Body of pancreas (tissue), 4 donors: ENCODE measurements around the gene IDH2. TPM values are rescaled to one million over a fixed set of nuclear protein-coding genes. Genes with fewer than 3 reads are reported as not detected.

Experiments used
- ATAC-seq: fragments of 150-250 bp; one replicate; pipeline ENCODE4 v1.9.1; 2016
- DNase-seq, 4 donors: peaks; one replicate each; pipeline ENCODE4 v3.0.0-alpha.2; 2019
- H3K27ac ChIP-seq, 4 donors: fragments of 200-600 bp; sonication (generic); 1 replicate in 3 of 4; 2 replicates in 1 of 4; pipeline versions ENCODE4 v1.5.1 to v1.6.1; 2016 to 2019; ENCODE audit warnings: mild to moderate bottlenecking in 1 of 4, mixed read lengths in 1 of 4, moderate library complexity in 1 of 4
- H3K27me3 ChIP-seq, 2 donors: fragments of 200-600 bp; sonication (generic); one replicate each; pipeline ENCODE4 v1.6.0; 2016; ENCODE audit warnings: mild to moderate bottlenecking in 1 of 2
- H3K36me3 ChIP-seq, 2 donors: fragments of 200-600 bp; sonication (generic); replicated peaks in 1 of 2; 2 replicates each; pipeline ENCODE4 v1.5.1; 2016; ENCODE audit warnings: low read depth in 2 of 2; ENCODE audit not compliant: insufficient read depth in 1 of 2
- H3K4me1 ChIP-seq: fragments of 200-600 bp; sonication (generic); one replicate; pipeline ENCODE4 v1.6.0; 2016
- H3K4me3 ChIP-seq, 2 donors: fragments of 200-600 bp; sonication (generic); 1 replicate in 1 of 2; 2 replicates in 1 of 2; pipeline ENCODE4 v1.5.1; 2016 to 2019
- H3K9me3 ChIP-seq, 3 donors: fragments of 200-600 bp; sonication (generic); 1 replicate in 2 of 3; 2 replicates in 1 of 3; pipeline ENCODE4 v1.5.1; 2016
- CTCF ChIP-seq, 7 experiments: fragments of 450-650 bp in 4 of 7; fragments of 200-600 bp in 3 of 7; sonication (generic) in 3 of 7; IDR thresholded peaks; one replicate each; pipeline ENCODE4 v1.5.1; 2016 to 2019; ENCODE audit warnings: antibody characterized with exemption in 7 of 7
- POLR2A ChIP-seq, 3 donors: fragments of 450-650 bp; IDR thresholded peaks; one replicate each; pipeline ENCODE4 v1.6.1; 2016; ENCODE audit warnings: antibody characterized with exemption in 3 of 3, mild to moderate bottlenecking in 2 of 3
- WGBS, 2 donors: methylation state at CpG; one replicate each; pipeline ENCODE4 v1.1.5; 2017; 5-methylcytosine and 5-hydroxymethylcytosine counted together
- intact Hi-C: fragments of 100-400 bp; cut with DNase I; formaldehyde crosslinking; loops from one replicate; pipeline ENCODE4 v1.15.1; 2023
- total RNA-seq, 2 donors: library from RNA; depleted of rRNA; stranded (reverse); fragments of >200 nt; gene quantifications; one replicate each; pipeline ENCODE4 v1.1.0, GENCODE V29; 2016

IDH2 gene
- total RNA-seq, 2 donors from 2014 or later: 77.5 to 78.6 TPM

GRCh38 chr15:90049030-90049429, 53.2 kb downstream of the IDH2 start:
- ATAC-seq: no peak
- H3K4me3 ChIP-seq: no peak overlapping the region
- no peaks in the 10 kb centered on the region for H3K27me3 ChIP-seq
- no peaks in the 10 kb centered on the region for H3K36me3 ChIP-seq
- intact Hi-C loops: no loop called here
- TF ChIP-seq POLR2A (IDR thresholded peaks at IDR 0.05): no peak
- TF ChIP-seq CTCF (IDR thresholded peaks at IDR 0.05): no peak
- H3K4me1 ChIP-seq: peaks cover 56% of the 10 kb centered on the region
- no peaks in the 10 kb centered on the region for H3K9me3 ChIP-seq
- peak overlapping the region in 3 of 4 donors; percentile 75 to 86 (median 75) for H3K27ac ChIP-seq
- DNase-seq: no peak
- WGBS, 2 donors: 97 to 100% methylated on average over 5 of the region's 5 CpGs

- Histone ChIP-seq H3K27me3 (no peaks in the 10 kb centered on the region), H3K9me3 (no peaks in the 10 kb centered on the region), H3K36me3 (no peaks in the 10 kb centered on the region), H3K4me1 (peaks cover 51% of the 10 kb centered on the region), H3K27ac (peak overlapping the region; percentile 6 to 86 (median 75)), H3K4me3 (no peak overlapping the region)
- DNase-seq (peak; percentile 79 to 86 (median 82)), ATAC-seq (peak; percentile 80)
- intact Hi-C loops: no loop called here
- 19 to 39% methylated on average over 3 to 9 of the region's 9 CpGs for WGBS, 2 donors
- TF ChIP-seq CTCF (IDR thresholded peaks at IDR 0.05) (no peak), POLR2A (IDR thresholded peaks at IDR 0.05) (peak in 2 of 3 donors; percentile 36 to 41)
These were observed 54.2 kb downstream of the IDH2 start for GRCh38 chr15:90047956-90048575.

- H3K4me3 ChIP-seq: no peak overlapping the region
- no peaks in the 10 kb centered on the region for H3K9me3 ChIP-seq
- intact Hi-C loops: no loop called here
- DNase-seq: peak; percentile 75 to 88 (median 86)
- no peaks in the 10 kb centered on the region for H3K36me3 ChIP-seq
- peak; percentile 85 for ATAC-seq
- peak overlapping the region; percentile 57 to 86 (median 74) for H3K27ac ChIP-seq
- H3K27me3 ChIP-seq: no peaks in the 10 kb centered on the region
- peaks cover 51% of the 10 kb centered on the region for H3K4me1 ChIP-seq
- no peak for TF ChIP-seq POLR2A (IDR thresholded peaks at IDR 0.05)
- TF ChIP-seq CTCF (IDR thresholded peaks at IDR 0.05): no peak
- WGBS, 2 donors: 10 to 17% methylated on average over 7 to 12 of the region's 12 CpGs
These were observed 55.3 kb downstream of the IDH2 start for GRCh38 chr15:90046911-90047392.

GRCh38 chr15:90046289-90046688, 56.0 kb downstream of the IDH2 start:
- TF ChIP-seq CTCF (IDR thresholded peaks at IDR 0.05): no peak
- TF ChIP-seq POLR2A (IDR thresholded peaks at IDR 0.05): no peak

GRCh38 chr15:90044916-90045371, 57.3 kb downstream of the IDH2 start:
- ATAC-seq (no peak), DNase-seq (no peak)
- Histone ChIP-seq H3K27me3 (no peaks in the 10 kb centered on the region), H3K36me3 (no peaks in the 10 kb centered on the region), H3K9me3 (no peaks in the 10 kb centered on the region), H3K4me3 (no peak overlapping the region), H3K27ac (peak overlapping the region in 1 of 4 donors; percentile 86), H3K4me1 (peaks cover 58% of the 10 kb centered on the region)
- TF ChIP-seq CTCF (IDR thresholded peaks at IDR 0.05) (no peak), POLR2A (IDR thresholded peaks at IDR 0.05) (no peak)
- WGBS, 2 donors: 90 to 93% methylated on average over 4 of the region's 4 CpGs
- intact Hi-C loops: no loop called here

More at GRCh38 chr15:90046289-90046688, 56.0 kb downstream of the IDH2 start:
- H3K27ac ChIP-seq: peak overlapping the region; percentile 57 to 86 (median 74)
- ATAC-seq (no peak), DNase-seq (no peak)
- H3K27me3 ChIP-seq: no peaks in the 10 kb centered on the region
- no peaks in the 10 kb centered on the region for H3K36me3 ChIP-seq
- intact Hi-C loops: no loop called here
- peaks cover 51% of the 10 kb centered on the region for H3K4me1 ChIP-seq
- H3K9me3 ChIP-seq: no peaks in the 10 kb centered on the region
- WGBS, 2 donors: 76 to 85% methylated on average over 6 to 7 of the region's 7 CpGs
- H3K4me3 ChIP-seq: no peak overlapping the region
